NCI-H128 (cell line): ENCODE measurements around the gene PARM1.

Experiments
- DNase-seq: peaks from one replicate; lab custom pipeline; 2025; ENCODE audit not compliant: unreplicated experiment; lab: John Stamatoyannopoulos, UW

Gene PARM1

DNA sequence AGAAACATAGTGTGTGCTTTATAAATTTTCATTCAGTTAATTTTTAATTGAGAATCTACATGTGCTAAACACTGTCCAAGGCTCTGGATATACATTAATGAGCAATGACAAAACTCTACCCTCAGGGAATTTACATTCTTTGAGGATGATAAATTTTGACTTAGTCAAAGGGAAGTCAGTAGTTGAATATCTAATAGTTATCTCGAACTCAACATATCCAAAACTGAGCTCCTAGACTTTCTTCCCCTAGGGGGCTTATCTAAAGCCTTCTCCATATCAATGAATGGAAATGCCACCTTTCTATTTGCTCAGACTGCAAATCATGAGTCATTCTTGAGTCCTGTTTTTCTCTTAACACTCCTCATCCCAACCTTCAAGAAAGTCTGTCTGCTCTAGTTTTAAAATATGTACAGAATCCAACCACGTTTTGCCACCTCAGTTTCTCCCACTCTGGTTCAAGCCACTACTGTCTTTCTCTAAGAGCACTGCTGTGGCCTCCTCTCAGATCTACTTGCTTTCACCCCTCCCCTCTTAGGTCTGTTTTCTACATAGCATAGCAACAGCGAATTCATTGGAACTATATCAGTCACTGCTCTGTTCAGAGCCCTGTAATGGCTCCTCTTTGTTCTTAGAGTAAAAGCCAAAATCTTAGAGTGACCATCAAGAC lies 9.5 kb downstream of the PARM1 start:
- no peak for DNase-seq

DNA sequence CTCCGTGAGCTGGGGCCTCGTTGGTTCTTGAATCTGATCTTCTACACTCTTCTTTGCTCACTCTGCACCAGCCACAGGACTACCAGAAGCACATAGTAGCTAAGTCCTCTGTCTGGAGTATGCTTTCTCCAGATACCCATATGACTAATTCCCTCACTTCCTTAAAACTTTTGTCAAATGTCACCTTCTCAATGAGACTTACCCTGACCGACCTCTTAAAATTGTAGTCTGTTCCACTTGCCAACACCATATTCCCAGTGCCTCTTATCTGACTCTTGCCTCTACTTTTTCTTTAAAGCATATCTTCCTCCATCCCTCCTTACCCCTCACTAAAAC lies 10.0 kb downstream of the PARM1 start:
- DNase-seq = no peak

DNA sequence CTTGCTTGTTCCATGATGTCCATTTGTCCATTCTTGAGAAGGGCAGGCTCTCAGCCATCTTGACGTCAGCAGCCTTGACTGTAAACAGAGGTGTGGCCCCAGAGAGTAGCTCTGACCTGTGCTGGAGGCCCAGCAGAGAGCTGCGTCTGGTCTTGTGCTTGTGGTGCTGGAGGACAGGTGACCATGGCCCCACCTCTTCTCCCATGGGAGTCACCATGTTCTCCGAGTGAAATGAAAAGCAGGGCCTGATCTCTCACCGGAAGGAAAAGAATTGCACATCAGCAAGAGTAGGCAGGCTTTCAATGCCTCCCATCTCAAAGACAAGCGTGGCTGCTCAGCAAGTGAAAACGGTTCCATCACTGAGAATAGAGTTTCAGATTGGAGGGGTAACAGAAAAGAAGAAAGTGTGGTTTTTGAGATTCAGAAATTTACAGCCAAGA lies 11.5 kb downstream of the PARM1 start:
- no peak for DNase-seq

DNA sequence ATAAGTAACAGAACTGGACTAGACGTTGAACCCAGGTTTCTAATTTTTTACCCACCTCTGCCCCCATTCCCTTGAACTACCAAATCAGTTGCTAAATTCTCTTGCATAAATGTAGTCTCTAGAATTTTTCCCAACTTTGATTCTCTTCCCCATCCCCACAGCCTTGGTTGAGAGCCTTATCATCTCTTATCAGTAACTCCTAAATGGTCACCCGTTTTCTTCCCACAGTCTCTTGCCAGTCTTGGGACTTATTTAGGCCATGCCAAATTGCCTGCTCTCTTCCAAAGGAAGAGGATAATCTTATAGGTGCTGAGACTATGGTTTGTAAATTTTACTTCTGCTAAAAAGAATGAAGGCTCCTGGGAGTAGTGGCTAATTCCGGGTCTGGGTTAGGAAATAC lies 13.3 kb downstream of the PARM1 start:
- DNase-seq = no peak

DNA sequence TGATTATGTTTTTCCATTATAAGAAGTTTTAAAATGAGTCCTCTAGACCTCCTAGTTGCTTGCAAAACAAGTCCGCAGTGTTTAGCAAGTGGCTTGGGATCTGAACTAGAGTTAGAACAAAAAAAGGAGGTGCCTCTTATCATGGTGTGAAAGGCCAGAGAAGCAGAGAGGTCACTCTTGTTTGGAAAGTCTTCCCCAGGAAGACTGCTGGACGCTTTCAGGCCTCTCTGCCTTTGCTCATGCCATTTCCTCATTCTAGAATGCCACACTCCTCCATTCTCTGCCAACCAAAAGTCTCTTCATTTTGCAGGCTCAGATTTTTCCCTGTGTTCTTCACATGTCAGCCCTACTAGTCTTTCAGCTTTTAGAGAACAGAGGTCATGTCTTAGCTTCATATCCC lies 14.9 kb downstream of the PARM1 start:
- no peak for DNase-seq

DNA sequence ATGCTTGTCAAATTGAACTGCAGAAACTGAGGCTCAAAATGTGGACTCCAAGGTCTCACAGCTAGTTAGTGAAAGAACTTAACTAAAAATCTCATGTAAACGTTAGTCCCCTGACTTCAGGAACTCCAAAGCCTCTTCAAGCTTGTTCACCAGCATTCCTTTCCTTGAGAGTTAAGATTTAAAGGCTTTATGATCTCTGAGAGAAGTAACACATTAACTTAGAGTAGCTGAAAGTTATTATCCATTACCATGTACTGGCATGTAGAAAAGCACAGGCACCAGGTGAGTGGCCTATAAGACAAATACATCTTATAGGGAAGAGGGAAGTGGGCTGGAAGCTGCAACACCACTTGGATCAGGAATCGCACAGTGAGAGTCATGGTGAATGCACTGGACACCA lies 15.3 kb downstream of the PARM1 start:
- DNase-seq = no peak

DNA sequence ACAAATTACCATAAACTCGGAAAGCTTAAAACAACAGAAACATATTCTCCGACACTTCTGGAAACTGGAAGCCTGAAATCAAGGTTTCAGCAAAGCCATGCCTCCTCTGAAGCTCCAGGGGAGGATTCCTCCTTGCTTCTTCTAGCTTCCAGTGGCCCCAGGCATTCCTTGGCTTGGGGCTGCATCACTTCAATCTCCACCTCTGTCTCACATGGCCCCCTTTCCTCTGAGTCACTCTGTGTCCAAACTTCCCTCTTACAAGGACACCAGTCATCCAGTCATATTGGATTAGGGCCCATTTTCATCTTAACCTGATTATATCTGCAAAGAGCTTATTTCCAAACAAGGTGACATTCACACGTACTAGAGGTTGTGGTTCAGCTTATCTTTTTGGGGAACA lies 17.3 kb downstream of the PARM1 start:
- no peak for DNase-seq

DNA sequence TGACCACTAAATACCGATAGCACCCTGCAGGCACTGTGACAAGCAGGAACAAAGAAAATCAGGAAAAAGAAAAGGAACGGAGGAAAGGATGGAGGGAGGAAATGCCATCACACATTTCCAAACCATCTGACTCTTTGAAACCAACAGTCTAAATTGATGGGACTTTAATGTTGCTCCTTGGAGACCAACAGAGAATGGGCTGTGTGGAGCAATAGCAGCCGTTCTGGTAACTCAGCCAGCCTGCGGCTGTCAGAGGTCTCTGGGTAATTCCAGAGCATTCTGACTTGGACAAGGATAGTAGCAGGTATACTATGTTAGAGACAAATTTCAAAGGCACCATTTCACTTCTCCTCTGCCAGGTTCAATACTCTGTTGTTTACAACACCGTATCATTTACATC lies 18.0 kb downstream of the PARM1 start:
- DNase-seq = no peak

DNA sequence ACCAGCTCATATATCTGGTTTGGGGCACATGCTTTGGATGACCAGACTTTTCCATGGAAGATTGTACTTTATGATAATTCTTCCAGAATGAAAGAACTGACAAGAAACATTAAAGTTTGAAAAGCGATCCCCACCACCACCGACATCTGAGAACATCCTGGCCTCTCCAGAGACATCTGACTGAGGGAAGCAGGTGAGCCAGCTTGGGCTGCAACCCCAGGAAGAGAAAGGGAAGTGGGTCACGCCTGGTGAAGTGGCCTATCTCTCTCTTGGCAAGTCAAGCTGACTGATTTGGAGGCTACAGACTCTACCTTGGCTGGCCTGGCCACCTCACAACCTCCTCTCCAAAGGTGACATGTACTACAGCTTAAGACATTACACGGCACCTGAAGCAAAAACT lies 20.7 kb downstream of the PARM1 start:
- DNase-seq = no peak

DNA sequence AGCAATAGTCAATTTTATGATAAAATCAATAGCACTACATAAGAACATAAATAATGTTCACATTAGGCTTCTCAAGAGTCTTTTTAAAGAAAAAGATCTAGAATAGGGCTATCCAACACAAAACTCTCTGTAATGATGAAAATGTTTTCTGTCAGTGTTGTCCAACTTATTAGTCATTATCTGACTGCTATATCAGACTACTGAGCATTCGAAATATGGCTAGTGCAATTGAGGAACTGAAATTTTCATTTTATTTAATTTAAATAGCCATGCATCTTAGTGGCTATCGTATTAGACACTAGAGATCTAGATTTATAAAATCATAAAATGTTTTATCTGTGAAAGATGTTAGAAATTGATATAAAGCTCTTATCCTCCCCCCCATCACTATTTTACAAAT lies 26.0 kb downstream of the PARM1 start:
- no peak for DNase-seq

DNA sequence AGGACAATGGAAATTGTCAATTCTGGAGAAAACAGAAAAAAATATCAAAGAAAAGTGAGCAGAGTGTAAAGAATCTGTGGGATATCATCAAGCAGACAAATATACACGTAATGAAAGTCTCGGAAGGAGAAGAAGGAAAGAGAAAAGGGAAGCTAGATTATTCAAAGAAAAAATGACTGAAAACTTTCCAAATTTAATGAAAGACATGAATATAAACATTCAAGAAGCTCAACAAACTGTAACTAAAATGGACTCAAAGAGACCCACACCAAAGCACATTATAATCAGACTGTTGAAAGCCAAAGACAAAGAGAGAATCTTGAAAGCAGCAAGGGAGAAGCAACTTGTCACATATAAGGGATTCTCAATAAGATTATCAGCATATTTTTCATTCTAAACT lies 28.3 kb downstream of the PARM1 start:
- DNase-seq = no peak

DNA sequence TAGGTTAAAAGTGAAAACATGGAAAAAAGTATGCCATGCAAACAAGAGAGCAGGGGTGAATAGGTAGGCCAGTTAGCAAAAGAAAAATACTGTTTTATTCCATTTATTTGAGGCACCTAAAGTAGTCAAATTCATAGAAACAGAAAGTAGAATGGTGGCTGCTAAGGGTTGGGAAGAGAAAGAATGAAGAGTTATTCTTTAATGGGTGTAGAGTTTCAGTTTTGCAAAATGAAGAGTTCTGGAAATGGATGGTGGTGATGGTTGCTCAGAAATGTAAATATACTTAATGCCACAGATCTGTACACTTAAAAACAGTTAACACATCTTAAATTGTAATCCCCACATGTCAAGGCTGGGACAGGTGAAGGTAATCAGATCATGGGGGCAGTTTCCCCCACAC lies 29.7 kb downstream of the PARM1 start:
- DNase-seq = no peak

DNA sequence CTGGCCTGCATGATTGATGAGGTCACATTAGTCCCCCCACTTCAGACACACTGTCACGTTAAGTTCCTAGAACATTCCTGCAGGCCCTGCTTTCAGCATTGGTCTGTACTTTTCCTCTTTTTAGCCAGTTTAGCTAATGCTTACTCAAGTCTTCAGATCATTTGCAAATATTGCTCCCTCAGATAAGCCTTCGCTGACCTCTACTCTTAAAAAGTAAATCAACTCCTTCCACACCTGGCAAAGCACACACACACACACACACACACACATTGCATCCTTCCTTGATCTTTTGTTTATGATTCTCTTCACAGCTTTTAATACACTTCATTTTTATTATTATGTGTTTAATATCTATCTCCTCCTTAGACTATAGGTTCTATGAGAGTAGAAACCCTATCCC lies 31.4 kb downstream of the PARM1 start:
- no peak for DNase-seq

DNA sequence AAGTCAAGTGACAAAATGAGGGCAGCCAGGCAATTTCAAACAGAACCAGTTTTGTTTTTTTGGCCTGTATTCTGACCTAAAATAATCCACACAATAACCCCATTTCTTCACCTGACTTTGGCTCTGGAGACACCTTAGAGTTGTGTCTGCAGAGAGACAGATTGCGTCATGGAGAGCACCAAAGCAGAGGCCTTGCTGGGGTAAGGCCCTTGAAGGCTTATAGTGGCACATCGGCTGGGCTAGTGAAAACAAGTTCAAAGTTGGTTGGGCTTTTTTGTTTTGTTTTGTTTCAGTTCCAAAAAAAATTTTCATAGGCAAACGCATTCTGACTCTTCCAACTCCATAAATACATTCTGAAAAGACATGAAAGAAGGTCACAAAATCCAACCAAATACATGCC lies 34.4 kb downstream of the PARM1 start:
- no peak for DNase-seq

DNA sequence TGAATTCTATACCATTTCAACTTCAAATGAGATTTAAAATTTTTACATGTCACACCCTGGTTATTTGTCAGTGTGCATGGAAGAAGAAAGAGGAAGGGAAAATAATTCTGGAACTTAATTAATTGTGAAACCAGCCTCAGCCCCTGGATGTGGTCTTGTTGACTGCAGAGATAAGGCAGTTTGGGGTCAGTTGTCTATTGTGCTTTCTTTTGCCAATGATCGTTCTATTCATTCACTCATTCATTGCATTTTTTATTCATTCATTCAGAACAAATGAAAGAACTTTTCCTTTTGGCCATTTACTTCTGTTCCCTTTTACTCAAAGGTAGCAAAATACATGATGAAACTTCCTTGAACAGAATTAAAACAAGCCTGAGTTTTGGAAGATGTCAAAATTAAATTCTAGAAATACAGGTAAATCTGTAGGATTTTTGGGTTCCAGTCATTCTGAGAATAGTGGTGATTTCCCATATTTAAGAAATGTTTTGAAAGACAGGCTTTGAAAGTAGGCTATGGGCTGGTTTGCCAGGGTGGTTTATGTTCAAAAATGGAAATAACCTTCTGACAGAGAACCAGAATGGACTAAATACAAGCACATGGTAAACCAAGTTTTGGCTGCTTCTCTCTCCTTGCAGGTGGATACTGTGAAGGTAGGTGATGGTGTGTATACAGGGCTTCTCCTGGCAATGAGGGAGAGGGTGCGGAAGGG lies 35.7 kb downstream of the PARM1 start:
- no peak for DNase-seq

DNA sequence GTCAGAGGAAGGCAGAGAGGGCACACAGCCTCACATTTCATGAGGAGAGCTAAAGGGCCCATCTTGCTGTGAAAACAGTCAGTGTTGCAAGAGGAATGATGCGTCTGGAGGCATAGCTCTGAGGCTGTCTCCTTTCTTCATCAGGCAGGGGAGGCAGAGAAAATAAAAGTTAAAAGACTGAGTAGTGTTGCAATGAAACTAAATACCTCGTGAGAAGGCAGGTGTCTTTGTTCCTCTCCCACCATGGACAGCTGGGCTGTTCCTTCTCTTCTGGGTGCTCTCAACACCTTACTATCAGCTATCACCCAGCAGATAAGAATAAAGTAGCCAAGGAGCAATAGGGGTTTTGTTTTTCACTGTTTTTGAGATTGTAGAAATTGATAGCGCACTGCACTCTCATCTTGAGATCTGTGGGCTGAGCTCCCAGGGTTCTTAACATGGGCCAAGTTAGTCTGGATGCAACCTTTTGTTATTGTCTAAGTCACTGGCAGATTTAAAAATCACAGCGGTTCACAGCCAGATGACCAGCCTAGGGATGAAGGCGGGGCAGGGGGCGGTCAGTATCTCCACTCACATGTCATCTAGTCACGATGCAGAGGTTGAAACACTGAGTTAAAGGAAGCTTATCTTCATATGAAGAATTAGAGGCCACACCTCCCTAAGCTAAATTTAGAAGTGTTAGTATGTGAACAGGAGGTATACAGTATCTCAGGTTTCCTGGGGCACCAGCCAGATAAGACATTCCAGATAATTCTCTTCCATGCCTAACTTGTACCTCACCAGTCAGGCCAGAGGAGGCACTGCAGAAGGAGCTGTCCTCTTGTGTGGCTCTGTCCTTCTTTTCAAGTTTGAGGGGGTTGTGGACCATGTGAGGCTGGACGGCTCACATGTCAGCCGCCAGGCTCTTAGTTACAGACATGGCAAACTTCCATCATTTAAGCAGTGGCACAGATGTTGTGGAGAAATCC lies 36.9 kb downstream of the PARM1 start:
- DNase-seq = no peak

DNA sequence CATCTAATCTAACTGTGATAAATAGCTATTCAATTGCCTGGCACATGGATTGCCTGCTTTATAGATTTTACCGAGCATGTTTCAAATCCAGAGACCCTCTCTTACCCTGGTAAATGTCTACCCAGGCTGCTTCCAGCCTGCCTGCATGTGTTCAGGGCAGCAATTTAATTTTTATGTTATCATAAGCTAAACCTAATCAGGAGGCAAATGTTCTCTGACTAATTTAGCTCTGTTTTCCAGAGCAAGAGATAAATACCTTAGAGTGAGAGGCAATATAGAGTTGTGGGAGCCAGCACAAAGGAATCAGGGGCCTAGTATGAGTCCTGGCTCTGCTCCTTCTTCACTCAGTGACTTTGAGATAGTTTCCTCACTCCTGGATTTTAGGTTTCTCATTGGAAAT lies 37.7 kb downstream of the PARM1 start:
- DNase-seq = no peak

DNA sequence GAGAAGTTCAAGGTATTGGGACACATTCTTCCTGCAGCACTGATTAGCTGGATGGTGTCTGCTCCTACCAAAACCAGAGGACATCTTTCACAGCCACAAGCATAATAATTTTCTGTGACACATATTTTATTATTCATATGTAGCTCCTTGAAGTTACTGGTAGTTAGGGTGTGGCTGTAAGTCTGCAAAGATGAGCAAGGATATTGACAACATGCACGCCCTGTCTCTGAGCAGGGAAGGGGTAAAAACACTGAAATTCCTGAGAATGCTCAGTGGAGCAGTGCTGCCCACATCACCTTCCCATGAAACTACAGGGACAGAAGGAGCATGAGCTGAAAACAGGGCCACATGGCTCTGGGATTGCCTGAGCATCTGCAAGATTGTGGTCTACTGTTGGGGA lies 38.9 kb downstream of the PARM1 start:
- no peak for DNase-seq

DNA sequence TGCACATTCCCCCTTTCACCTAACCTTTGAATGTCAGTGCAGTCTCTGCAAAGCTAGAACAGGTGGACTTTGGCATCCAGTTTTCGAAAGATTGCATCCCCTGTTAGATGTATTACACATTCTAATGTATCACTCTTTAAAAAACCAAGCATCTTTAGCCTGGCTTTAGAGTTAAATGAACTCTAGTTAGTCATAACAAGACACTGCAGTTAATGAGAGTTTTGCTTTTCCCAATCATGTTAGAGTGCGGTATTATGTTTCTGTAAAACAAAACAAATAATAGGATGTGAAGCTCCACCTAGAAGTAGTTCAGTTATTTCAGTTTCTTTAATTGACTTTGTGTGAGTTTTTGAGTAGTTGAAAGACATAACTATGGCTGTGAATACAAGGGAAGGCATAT lies 42.2 kb downstream of the PARM1 start:
- no peak for DNase-seq

DNA sequence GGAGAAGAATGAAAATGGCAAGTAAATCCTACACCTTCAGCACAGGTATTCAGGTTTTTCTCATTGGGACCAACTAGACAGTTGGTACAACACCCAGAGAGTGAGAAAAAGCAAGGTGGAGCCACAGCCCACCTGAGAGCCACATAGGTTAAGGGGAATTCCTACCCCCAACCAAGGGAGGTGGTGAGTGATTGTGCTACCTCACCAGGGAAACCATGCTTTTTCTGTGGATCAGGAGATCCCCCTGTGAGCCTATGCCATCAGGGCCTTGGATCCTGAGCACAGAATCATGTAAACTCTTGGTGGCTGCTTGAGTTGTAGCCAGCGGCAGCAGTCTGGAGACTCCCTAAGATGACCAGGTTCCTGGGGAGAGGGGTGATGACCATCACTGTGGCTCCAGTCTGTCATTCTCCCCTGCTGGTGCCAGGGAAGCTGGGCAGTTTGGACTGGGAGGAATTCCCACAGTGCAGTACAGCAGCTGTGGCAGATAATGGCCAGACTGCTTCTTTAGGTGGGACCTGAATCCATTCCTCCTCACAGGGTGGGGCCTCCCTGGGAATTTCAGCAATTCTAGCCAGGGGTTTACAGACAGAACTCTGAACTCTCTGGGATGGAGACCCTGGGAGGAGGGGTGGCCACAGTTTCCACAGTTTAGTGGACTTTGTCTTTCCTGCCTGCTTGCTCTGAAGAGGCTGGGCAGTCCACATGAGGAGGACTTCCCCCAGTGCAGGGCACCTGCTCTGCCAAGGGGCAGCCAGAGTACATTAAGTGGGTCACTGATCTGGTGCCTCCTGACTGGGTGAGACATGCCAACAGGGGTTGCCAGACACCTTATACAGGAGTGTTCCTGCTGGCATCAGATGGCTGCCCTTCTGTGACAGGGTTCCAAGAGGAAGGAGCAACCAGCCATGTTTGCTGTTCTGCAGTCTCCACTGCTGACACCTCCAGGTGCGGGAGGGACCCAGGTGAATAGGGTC lies 43.2 kb downstream of the PARM1 start:
- no peak for DNase-seq
